GM19043 (cell line): Measurements from ENCODE around the gene GCC2.
"Not testable (repeated sequence)": the region's sequence is repeated elsewhere in the genome, so short reads cannot be mapped to it uniquely, and the experiment has no call there.

Source experiments
- ATAC-seq: cut with Tn5 transposase; IDR thresholded peaks from one replicate; pipeline ENCODE4 v1.9.1; 2021; ENCODE audit warnings: low read depth; ENCODE audit not compliant: unreplicated experiment

Gene GCC2

DNA sequence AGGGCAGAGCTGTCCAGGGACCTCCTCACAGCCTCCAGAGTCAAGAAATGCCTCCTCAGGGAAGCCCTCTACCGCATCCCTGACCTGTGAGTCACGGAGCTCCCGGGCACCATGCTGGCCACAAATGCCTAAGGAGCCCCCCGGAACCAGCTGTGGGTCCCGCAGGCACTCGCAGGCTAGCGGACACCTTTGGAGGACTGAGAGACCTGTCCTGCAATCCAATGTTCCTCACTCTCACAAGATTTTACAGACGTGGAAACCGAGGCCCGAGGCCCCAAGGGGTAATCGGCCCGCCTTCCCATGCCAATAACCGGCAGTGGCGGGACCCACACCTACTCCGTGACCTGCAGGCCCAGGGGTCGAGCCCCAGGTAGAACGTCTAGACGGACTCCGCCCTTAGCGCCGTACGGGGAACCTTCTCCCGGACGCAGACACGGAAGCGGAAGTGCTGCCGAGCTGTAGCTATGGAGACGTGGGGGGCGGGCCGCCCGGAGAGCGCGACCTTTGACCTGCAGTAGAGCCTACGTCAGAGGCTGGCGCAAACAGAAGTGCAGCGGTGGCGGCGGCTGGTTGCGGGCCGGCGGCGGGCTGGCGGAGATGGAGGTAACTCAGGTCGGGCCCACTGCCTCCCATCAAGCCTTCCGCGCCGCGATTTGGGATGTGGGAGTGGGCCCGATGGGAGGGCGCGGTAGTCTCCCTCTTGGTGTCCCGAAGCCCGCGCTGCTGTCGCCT is at the start of gene GCC2:
TSS of gene GCC2 (plus strand) at position 529 of the 732 bp plus-strand sequence. CDS start at position 598, 69 bp downstream.
- ATAC-seq: peak; percentile 99

DNA sequence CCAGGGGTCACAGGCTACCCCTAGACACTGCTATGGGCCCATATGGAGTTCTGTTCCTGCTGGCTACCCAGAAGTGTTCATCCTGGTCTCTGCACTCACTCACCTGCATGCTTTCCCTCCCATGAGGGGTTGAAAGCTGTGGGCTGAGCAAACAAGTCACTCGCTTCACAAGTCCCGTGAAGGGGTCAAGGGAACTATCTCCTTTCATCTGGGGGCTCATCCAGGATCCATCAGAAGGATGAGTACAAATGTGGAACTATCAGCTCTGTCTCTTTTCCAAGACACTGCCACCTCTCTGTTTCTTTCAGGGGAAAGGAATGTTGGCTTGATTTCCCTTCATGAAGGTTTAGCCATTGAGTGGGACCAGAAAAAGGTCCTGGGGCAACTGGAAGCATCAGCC is 49.5 kb upstream of the GCC2 start:
- ATAC-seq: no peak

DNA sequence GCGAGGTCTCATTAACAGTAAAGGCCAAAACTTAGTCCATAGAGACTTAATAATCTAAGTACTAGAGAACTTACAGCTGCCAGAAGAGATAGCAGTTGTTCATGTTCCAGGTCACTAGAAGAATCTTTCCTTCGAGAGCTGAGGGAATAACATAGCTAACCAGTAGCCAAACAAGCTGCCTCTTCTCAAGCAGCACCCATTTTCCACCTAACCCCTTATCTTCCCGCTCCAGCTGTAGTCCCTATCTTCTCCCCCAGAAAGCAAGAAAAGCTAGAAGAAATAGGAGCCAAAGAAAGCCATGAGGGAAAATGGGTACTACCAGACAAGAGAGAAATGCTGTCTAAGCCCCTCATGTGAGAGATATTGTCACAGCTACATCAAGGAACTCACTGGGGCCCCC is 47.2 kb upstream of the GCC2 start:
- no peak for ATAC-seq

GRCh38 chr2:108403494-108403893 is 45.5 kb upstream of the GCC2 start:
- ATAC-seq: no peak

DNA sequence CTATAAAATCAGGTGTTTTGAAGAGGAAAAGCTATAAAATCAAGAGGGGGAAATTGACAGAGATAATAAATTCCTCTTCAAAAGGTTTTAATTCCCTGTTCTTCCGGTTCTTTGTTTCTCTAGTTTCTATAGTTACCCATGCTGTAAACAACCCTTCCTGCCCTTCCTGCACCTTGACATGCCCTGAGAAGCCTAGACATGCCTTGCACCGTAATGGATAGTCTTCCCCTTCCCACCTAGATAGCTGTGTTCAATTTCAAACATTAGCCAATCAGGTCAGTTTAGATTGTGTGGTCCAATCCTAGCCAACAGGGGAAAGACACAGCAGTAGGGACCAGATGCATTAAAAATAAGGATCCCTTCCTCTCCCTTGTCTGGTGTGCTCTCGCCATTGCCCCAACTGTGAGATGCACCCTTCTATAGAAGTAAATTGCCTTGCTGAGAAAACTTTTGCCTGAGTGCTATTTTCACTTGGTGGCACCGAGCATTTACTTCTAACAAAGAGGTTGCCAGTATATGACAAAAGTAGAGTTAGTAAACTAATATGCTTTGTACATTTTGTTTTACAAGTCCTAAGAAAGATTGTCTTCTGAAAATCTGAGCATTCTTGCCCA is 44.1 kb upstream of the GCC2 start:
- no peak for ATAC-seq

- no peak for ATAC-seq
These were observed 40.9 kb upstream of the GCC2 start for GRCh38 chr2:108407864-108408729.

DNA sequence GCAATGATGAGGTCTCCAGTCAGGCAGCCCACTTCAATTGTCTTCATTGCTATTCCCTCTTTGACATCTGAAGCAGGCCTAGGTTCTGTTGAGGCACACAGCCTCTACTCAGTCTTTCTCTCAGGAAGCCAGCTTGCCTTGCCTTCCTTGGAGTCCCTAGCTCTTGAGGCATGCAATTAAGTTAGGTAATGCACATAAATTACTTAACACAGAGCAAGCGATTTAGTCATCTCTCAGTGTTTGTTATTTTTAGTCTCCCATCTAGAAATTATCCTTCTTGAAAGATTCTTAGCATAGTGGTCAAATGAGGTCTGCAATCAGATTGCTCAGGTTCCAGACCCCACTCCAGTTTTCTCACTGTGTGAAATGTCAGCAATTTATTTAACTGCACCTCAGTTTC is 39.2 kb upstream of the GCC2 start:
- no peak for ATAC-seq

DNA sequence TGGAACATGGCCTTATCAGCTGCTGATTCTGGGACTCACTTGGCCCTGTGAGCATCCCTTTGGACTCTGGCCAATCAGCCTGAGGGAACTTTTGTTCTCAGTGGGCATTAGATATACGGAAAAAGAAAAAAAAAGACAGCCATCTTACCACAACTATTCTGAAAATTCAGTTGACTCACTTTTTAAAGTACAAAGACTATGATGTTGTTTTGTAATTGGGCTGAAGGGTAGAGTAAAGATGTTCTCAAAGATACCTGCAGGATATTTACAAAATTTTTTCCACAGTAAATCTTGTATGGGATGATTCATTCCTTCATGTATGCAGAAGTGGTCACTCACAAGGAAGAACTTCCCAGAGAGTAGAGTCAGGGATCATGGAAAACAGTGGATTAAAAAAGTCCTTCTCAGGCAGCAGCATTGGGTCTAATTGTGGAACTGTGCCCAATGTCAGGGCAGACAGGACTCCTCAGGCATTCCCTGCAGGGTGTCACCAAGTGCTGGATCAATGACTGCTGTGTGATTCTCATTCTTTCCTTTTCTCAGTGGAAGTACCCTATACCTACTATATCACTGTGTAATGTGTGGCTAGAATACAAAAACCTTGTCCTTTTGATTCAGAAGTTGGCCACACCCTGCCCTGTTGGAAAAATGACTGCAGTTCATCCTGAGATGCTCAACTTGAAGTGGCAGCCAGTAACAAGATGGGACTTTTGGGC is 35.9 kb upstream of the GCC2 start:
- no peak for ATAC-seq

DNA sequence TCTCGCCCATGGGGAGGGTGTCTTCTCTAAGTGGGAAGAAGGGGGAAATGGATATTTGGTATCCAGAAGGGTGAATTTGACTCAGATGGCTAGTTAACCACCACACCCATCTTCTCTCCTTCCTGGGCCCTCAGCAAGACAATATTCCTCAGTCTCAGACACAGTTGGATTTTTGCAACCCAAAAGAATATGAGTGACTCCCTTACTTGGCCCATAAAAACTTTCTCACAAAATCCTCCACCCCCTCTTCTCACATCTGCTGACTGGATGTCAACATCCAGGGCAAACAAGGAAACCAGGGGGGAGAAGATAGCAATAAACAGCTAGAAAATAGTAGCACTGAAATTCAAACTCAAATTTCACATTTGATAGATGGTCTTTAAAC is 35.3 kb upstream of the GCC2 start:
- no peak for ATAC-seq

DNA sequence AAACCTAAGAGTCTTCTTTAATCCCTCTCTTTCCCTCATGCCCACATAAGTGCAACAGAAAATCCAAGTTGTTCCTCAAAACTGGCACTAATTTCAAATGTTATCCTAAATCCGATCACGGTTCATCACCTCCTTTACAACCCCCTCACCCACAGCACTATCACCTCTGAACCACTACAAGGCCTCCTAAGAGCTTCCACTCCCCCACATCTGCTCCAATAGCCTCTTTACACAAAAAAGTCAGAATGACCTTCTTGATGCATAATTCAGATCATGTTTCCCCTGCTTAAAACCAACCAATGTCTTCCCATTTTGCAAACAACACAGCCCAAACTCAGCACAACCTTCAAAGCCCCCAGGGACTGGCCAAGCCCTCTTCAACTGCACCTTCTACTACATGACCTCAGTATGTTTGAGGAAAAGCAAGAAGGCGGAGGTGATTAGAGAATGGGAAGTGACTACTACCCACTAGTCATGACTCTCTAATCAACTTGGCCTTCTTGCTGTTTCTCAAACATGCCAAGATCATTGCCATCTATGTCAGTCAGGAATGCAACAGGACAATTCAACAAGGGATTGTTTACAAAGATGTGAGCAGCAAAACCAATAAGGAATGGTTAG is 34.6 kb upstream of the GCC2 start:
- ATAC-seq: no peak

DNA sequence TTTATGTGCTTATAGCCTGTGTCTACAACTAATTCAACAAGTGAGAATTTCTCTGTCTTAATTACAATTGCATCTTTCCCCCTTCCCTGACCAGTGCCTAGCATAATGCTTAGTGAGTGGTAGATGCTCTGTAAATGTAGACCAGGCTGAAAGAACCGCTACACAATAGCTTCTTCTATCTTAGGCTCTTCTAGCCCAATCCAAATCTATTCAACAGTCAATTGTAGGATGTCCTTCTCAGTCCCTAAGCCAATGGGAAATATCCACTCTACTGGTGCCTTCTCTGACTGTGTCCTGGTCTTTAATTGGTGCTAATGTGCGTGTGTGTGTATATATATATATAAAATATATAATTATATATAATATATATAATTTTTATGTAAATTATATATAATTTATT is 34.1 kb upstream of the GCC2 start:
- no peak for ATAC-seq

DNA sequence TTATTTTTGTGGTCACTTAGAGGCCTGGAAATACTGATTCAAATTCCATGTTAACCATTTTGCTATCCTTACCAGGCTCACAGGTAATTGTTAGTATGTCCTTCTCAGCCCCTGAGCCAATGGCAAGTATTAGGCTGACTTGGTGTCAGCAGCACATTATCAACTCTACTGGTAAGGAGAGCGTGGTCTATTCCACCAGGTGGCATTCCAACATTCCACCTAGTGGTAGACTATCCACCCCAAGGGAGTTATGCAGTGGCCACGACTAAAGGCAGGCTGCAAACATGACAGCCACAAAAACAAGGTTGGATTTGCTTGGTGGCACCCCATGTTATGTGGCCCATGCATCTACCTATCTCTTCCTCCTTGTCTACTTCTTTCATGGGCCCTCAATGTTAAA is 31.8 kb upstream of the GCC2 start:
- no peak for ATAC-seq

- ATAC-seq: no peak
These were observed 30.6 kb upstream of the GCC2 start for GRCh38 chr2:108418416-108418815.

GRCh38 chr2:108423067-108423466 is 25.9 kb upstream of the GCC2 start:
- no peak for ATAC-seq

DNA sequence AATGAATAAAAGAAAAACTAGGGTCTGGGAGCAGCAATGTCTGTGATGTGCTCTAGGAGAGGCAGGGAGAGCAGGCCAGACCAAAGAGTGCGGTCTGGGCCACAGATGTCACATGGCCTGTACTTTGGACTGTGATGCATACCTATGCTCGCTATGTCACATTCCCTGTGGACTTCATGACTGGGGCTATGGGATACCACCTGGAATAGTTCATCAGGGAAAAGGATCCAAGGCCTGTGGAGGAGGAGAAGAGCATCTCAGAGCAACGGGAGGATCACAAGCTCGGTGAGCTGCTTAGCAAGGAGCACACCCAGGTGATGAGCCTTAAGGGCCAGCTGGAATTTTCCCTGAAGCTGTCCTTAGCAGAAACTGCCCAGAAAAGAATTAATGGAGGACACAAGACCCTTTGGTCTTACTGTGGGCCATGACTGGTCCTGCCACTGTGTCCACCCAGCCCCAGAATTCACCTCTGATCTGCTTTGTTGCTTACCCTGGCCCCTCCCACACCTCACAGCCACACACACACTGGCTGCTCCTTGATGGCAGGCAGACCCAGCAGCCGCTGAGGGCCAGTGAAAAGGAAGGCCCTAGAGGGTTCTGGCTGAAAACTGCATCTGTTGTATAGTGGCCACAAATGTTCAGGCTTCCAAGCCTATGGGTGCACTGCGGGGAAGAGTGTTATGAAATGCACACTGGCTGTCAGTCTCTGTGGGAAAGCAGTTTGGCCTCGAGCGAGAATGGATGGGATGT is 25.3 kb upstream of the GCC2 start:
- no peak for ATAC-seq

- ATAC-seq: no peak
These were observed 20.6 kb upstream of the GCC2 start for GRCh38 chr2:108428286-108429009.

- ATAC-seq: not testable (repeated sequence)
These were observed 13.4 kb upstream of the GCC2 start for GRCh38 chr2:108435578-108435977.

DNA sequence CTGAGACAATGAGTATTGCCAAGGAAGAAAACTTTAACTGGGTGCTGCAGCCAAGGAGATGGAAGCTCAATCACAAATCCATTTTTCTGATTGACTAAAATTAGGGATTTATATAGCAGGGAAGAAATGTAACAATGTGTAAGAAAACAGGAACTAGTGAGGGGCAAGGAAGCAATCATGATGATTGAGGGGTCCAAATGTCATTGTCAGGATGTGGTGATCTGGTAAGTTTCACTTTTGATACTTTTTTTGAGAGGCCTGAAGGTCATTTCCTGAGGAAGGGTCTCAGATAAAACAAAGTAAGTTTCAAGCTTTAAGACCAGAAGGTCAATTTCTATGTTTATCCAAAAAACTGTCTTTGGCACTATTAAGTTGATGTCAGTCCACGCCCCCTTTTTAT is 12.0 kb upstream of the GCC2 start:
- no peak for ATAC-seq

DNA sequence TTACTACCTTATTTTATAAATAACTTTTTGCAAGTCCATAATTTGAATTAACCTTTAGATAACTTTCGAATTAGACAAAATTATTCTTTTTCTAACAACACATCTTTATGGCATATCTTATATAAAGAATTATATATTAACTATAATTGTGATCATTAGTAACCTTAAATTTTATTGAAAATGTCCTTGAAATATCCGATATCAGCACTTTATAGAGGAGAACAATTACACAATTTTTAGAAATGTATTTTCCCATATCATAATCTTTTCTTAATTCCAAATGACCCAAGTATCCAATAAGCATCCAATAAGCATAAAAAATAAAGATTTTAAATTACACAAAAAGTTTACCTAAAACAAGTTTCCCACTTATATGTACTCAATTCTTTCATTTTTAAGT is 7.3 kb upstream of the GCC2 start:
- ATAC-seq: no peak
